Subcutaneous abdominal adipose tissue (tissue), 5 donors: ENCODE results near the gene HHIPL1.

Experiments used
- H3K27ac ChIP-seq: one replicate; pipeline ENCODE4 v1.7.0; 2013; ENCODE audit warnings: low read depth, mild to moderate bottlenecking, inconsistent platforms, low read length, moderate library complexity
- H3K27me3 ChIP-seq, 5 donors: one replicate each; pipeline ENCODE4 v1.7.0; 2013; ENCODE audit warnings: low read length in 5 of 5, inconsistent platforms in 1 of 5; ENCODE audit not compliant: control insufficient read depth in 5 of 5, insufficient read depth in 4 of 5
- H3K36me3 ChIP-seq, 5 donors: one replicate each; pipeline ENCODE4 v1.7.0; 2013; ENCODE audit warnings: low read length in 5 of 5; ENCODE audit not compliant: control insufficient read depth in 5 of 5, insufficient read depth in 5 of 5
- H3K4me1 ChIP-seq, 5 donors: one replicate each; pipeline ENCODE4 v1.7.0; 2013; ENCODE audit warnings: low read length in 5 of 5, mild to moderate bottlenecking in 3 of 5, moderate library complexity in 1 of 5; ENCODE audit not compliant: control insufficient read depth in 5 of 5, insufficient read depth in 5 of 5
- H3K4me3 ChIP-seq, 5 donors: one replicate each; pipeline ENCODE4 v1.7.0; 2013; ENCODE audit warnings: low read length in 5 of 5, low read depth in 1 of 5
- H3K9ac ChIP-seq, 5 donors: one replicate each; pipeline ENCODE4 v1.7.0; 2013; ENCODE audit warnings: low read length in 5 of 5, mild to moderate bottlenecking in 4 of 5, moderate library complexity in 3 of 5
- H3K9me3 ChIP-seq, 5 donors: one replicate each; pipeline ENCODE4 v1.7.0; 2013; ENCODE audit warnings: low read length in 5 of 5; ENCODE audit not compliant: control insufficient read depth in 5 of 5
- donor health status: healthy.
- donor health status: healthy.
- donor health status: healthy.
- donor health status: healthy.
- donor health status: healthy.

Gene HHIPL1

GRCh38 chr14:99727096-99727870 is 82.4 kb downstream of the HHIPL1 start:
- Histone ChIP-seq H3K27ac (no peak overlapping the region), H3K27me3 (peaks cover 8 to 24% (median 10%) of the 10 kb centered on the region in 5 donors), H3K36me3 (no peaks in the 10 kb centered on the region), H3K4me3 (no peak overlapping the region), H3K9ac (no peak overlapping the region), H3K4me1 (peaks cover 0 to 23% (median 17%) of the 10 kb centered on the region in 5 donors), H3K9me3 (no peaks in the 10 kb centered on the region)

GRCh38 chr14:99728231-99728920 is 83.4 kb downstream of the HHIPL1 start:
- peaks cover under 1 to 34% (median 28%) of the 10 kb centered on the region in 5 donors for H3K4me1 ChIP-seq
- H3K4me3 ChIP-seq, result no peak overlapping the region
- no peak overlapping the region for H3K9ac ChIP-seq
- peaks cover 8 to 33% (median 12%) of the 10 kb centered on the region in 5 donors for H3K27me3 ChIP-seq
- H3K9me3 ChIP-seq, result no peaks in the 10 kb centered on the region
- no peak overlapping the region for H3K27ac ChIP-seq
- no peaks in the 10 kb centered on the region for H3K36me3 ChIP-seq

GRCh38 chr14:99728981-99729451 is 84.1 kb downstream of the HHIPL1 start:
- no peak overlapping the region for H3K9ac ChIP-seq
- H3K36me3 ChIP-seq, result no peaks in the 10 kb centered on the region
- H3K4me3 ChIP-seq, result no peak overlapping the region
- H3K27me3 ChIP-seq, result peaks cover 8 to 34% (median 12%) of the 10 kb centered on the region in 5 donors
- no peaks in the 10 kb centered on the region for H3K9me3 ChIP-seq
- no peak overlapping the region for H3K27ac ChIP-seq
- peaks cover 2 to 40% (median 33%) of the 10 kb centered on the region in 5 donors for H3K4me1 ChIP-seq
